H1 (cell line): ENCODE results near the gene DBNDD1. TPM values are rescaled to one million over a fixed set of nuclear protein-coding genes. Genes with fewer than 3 reads are reported as not detected.

Experiments
- CTCF ChIA-PET: fragments of 300-600 bp; sonication (Branson Sonifier 250); formaldehyde crosslinking; loops from one replicate; lab custom pipeline; 2021; ENCODE audit not compliant: partially characterized antibody; lab: Charles Lee
- POLR2A ChIA-PET: fragments of 300-600 bp; sonication (Branson Sonifier 250); formaldehyde crosslinking; loops from one replicate; lab custom pipeline; 2021; ENCODE audit warnings: inconsistent platforms; ENCODE audit not compliant: partially characterized antibody; lab: Charles Lee
- DNase-seq, 2 experiments: peaks; one replicate each; pipeline versions ENCODE4 v3.0.0 to v3.0.0-alpha.2; 2010 to 2022; ENCODE audit warnings: low spot score in 2 of 2, low read depth in 1 of 2, mixed read lengths in 1 of 2
- FAIRE-seq: peaks from 2 replicates; lab custom pipeline; 2011; peaks lifted over from hg19 to GRCh38; lab: Jason Lieb, UNC
- H2AFZ ChIP-seq: 2 replicates; pipeline ENCODE4 v1.8.1; 2012; ENCODE audit warnings: low read length, inconsistent platforms
- H2AK5ac ChIP-seq: 2 replicates; pipeline ENCODE4 v1.6.1; 2013; ENCODE audit warnings: low read depth, low read length
- H2BK120ac ChIP-seq: replicated peaks from 2 replicates; pipeline ENCODE3; 2013; ENCODE audit warnings: low read depth, low read length, inconsistent platforms
- H2BK12ac ChIP-seq: 2 replicates; pipeline ENCODE4 v1.6.1; 2013; ENCODE audit warnings: low read depth, low read length
- H2BK15ac ChIP-seq: 2 replicates; pipeline ENCODE4 v1.6.1; 2013; ENCODE audit warnings: low read length
- H2BK20ac ChIP-seq: 2 replicates; pipeline ENCODE4 v1.6.1; 2013; ENCODE audit warnings: low read length
- H2BK5ac ChIP-seq: 2 replicates; pipeline ENCODE4 v1.6.1; 2013; ENCODE audit warnings: low read depth, low read length
- H3K14ac ChIP-seq: 2 replicates; pipeline ENCODE4 v1.6.1; 2013; ENCODE audit warnings: inconsistent platforms; ENCODE audit not compliant: insufficient read length
- H3K18ac ChIP-seq: 2 replicates; pipeline ENCODE4 v1.6.1; 2013; ENCODE audit warnings: low read length; ENCODE audit errors: extremely low read depth
- H3K23ac ChIP-seq: 2 replicates; pipeline ENCODE4 v1.6.1; 2013; ENCODE audit warnings: inconsistent platforms; ENCODE audit not compliant: insufficient read length
- H3K23me2 ChIP-seq: 2 replicates; pipeline ENCODE4 v1.6.1; 2013; ENCODE audit warnings: low read depth, low read length
- H3K27ac ChIP-seq: 2 replicates; pipeline ENCODE4 v1.6.1; 2011; ENCODE audit warnings: low read depth, low read length, inconsistent platforms
- H3K27me3 ChIP-seq, 4 experiments: replicated peaks in 1 of 4; 1 replicate in 1 of 4; 2 replicates in 3 of 4; pipeline versions ENCODE4 v1.6.1 to v1.8.1; 2011 to 2013; ENCODE audit warnings: low read length in 3 of 4, mild to moderate bottlenecking in 3 of 4, inconsistent platforms in 2 of 4, mixed read lengths in 2 of 4, moderate library complexity in 1 of 4; ENCODE audit not compliant: control insufficient read depth in 3 of 4, insufficient read depth in 3 of 4; ENCODE audit errors: extremely low read depth in 1 of 4
- H3K36me3 ChIP-seq, 4 experiments: 2 replicates each; pipeline versions ENCODE4 v1.6.1 to v1.8.1; 2011 to 2013; ENCODE audit warnings: mild to moderate bottlenecking in 4 of 4, low read length in 3 of 4, moderate library complexity in 2 of 4, control low read depth in 1 of 4, inconsistent platforms in 1 of 4; ENCODE audit not compliant: insufficient read depth in 4 of 4, control insufficient read depth in 2 of 4
- H3K4ac ChIP-seq: replicated peaks from 2 replicates; pipeline ENCODE3; 2013; ENCODE audit warnings: low read length, low read depth, mixed read lengths, inconsistent platforms; ENCODE audit not compliant: insufficient read length
- H3K4me1 ChIP-seq, 4 experiments: replicated peaks in 1 of 4; 1 replicate in 1 of 4; 2 replicates in 3 of 4; pipeline versions ENCODE4 v1.6.1 to v1.8.1; 2011 to 2013; ENCODE audit warnings: low read length in 3 of 4, inconsistent platforms in 2 of 4, mixed read lengths in 1 of 4; ENCODE audit not compliant: insufficient read depth in 4 of 4, control insufficient read depth in 3 of 4
- H3K4me2 ChIP-seq, 2 experiments: 2 replicates each; pipeline versions ENCODE4 v1.6.1 to v1.8.1; 2011 to 2013; ENCODE audit warnings: low read depth in 2 of 2, low read length in 2 of 2, control low read depth in 1 of 2, inconsistent platforms in 1 of 2, mild to moderate bottlenecking in 1 of 2; ENCODE audit not compliant: insufficient read depth in 1 of 2
- H3K4me3 ChIP-seq, 4 experiments: fragments of 200-600, 300-600 bp in 1 of 4; sonication (generic), shearing (Covaris generic), sonication (Bioruptor Twin) in 1 of 4; 2 replicates each; pipeline versions ENCODE4 v1.5.1 to v1.8.1; 2011 to 2016; ENCODE audit warnings: low read length in 4 of 4, low read depth in 3 of 4, control low read depth in 2 of 4, inconsistent platforms in 2 of 4, mild to moderate bottlenecking in 2 of 4, mixed read lengths in 1 of 4, moderate library complexity in 1 of 4; ENCODE audit not compliant: insufficient read depth in 2 of 4; ENCODE audit errors: extremely low read depth in 1 of 4
- H3K56ac ChIP-seq: replicated peaks from 2 replicates; pipeline ENCODE3; 2013; ENCODE audit warnings: low read depth, mild to moderate bottlenecking, mixed read lengths, low read length, inconsistent platforms; ENCODE audit not compliant: insufficient read length
- H3K79me1 ChIP-seq: 2 replicates; pipeline ENCODE4 v1.6.1; 2013; ENCODE audit warnings: low read depth, low read length, control low read depth
- H3K79me2 ChIP-seq, 2 experiments: 2 replicates each; pipeline versions ENCODE4 v1.6.1 to v1.8.1; 2012 to 2013; ENCODE audit warnings: low read length in 2 of 2, mild to moderate bottlenecking in 2 of 2, inconsistent platforms in 1 of 2; ENCODE audit not compliant: insufficient read depth in 2 of 2, control insufficient read depth in 1 of 2
- H3K9ac ChIP-seq, 4 experiments: replicated peaks in 1 of 4; 1 replicate in 1 of 4; 2 replicates in 3 of 4; pipeline versions ENCODE4 v1.6.1 to v1.8.1; 2011 to 2013; ENCODE audit warnings: low read depth in 3 of 4, low read length in 3 of 4, control low read depth in 2 of 4, mild to moderate bottlenecking in 2 of 4, moderate library complexity in 2 of 4, inconsistent platforms in 1 of 4; ENCODE audit errors: extremely low read depth in 1 of 4
- H3K9me3 ChIP-seq, 2 experiments: 2 replicates each; pipeline versions ENCODE4 v1.6.1 to v1.8.1; 2012 to 2013; ENCODE audit warnings: mild to moderate bottlenecking in 2 of 2, moderate library complexity in 2 of 2, control low read depth in 1 of 2, inconsistent platforms in 1 of 2, low read depth in 1 of 2, low read length in 1 of 2, mixed read lengths in 1 of 2; ENCODE audit not compliant: insufficient read depth in 2 of 2
- H4K20me1 ChIP-seq, 2 experiments: replicated peaks in 1 of 2; 2 replicates each; pipeline versions ENCODE3 to v1.8.1; 2011 to 2013; ENCODE audit warnings: inconsistent platforms in 2 of 2, low read length in 2 of 2, mild to moderate bottlenecking in 1 of 2; ENCODE audit not compliant: insufficient read depth in 2 of 2, control insufficient read depth in 1 of 2
- H4K5ac ChIP-seq: 2 replicates; pipeline ENCODE4 v1.6.1; 2013; ENCODE audit warnings: low read length, low read depth, mixed read lengths, inconsistent platforms; ENCODE audit not compliant: insufficient read length
- H4K8ac ChIP-seq: 2 replicates; pipeline ENCODE4 v1.8.0; 2013; ENCODE audit warnings: mild to moderate bottlenecking, moderate library complexity, low read length, inconsistent platforms; ENCODE audit not compliant: insufficient read depth; ENCODE audit errors: extremely low read depth
- H4K91ac ChIP-seq: replicated peaks from 2 replicates; pipeline ENCODE3; 2013; ENCODE audit warnings: low read length, mixed read lengths, inconsistent platforms; ENCODE audit not compliant: insufficient read length
- ASH2L ChIP-seq: fragments of 200-600, 300-600 bp; sonication (generic); IDR thresholded peaks from one replicate; pipeline ENCODE4 v1.7.1; 2017; ENCODE audit warnings: low read length
- BACH1 ChIP-seq: IDR thresholded peaks from 2 replicates; pipeline ENCODE4 v1.6.1; 2012; ENCODE audit warnings: low read length, improper control_type of control experiment
- BCL11A ChIP-seq, 2 experiments: IDR thresholded peaks; one replicate each; pipeline ENCODE4 v1.6.1; 2011; ENCODE audit warnings: low read depth in 2 of 2, low read length in 2 of 2, mild to moderate bottlenecking in 2 of 2
- CBX8 ChIP-seq: fragments of 300-800, 300-1000 bp; sonication (generic); IDR thresholded peaks from 2 replicates; pipeline ENCODE4 v1.7.1; 2016; ENCODE audit warnings: low read depth, low read length, borderline replicate concordance
- JUND ChIP-seq: IDR thresholded peaks from 2 replicates; pipeline ENCODE4 v1.6.1; 2011; ENCODE audit warnings: mild to moderate bottlenecking, improper control_type of control experiment, low read length
- PHF8 ChIP-seq: fragments of 200-600 bp; sonication (generic); conservative IDR thresholded peaks from 2 replicates; pipeline ENCODE4 v1.7.1; 2012; ENCODE audit warnings: low read depth, mild to moderate bottlenecking, inconsistent platforms, low read length, moderate library complexity
- RNF2 ChIP-seq: fragments of 200-900, 300-1000 bp; sonication (generic); IDR thresholded peaks from 2 replicates; pipeline ENCODE4 v1.7.1; 2016; ENCODE audit warnings: borderline replicate concordance, low read depth, mild to moderate bottlenecking, antibody characterized with exemption, low read length; ENCODE audit not compliant: poor library complexity, severe bottlenecking; ENCODE audit errors: missing control alignments
- TBP ChIP-seq: IDR thresholded peaks from 2 replicates; pipeline ENCODE4 v1.6.1; 2011; ENCODE audit warnings: low read depth, low read length, improper control_type of control experiment
- WGBS, 2 experiments: shearing (Covaris generic) in 1 of 2; methylation state at CpG; one replicate each; pipeline versions ENCODE4 v1.1.6 to v1.1.7; 2013 to 2015; ENCODE audit warnings: low lambda C conversion rate in 2 of 2, mixed read lengths in 2 of 2, inconsistent platforms in 1 of 2, low coverage in 1 of 2, missing lambda C conversion rate in 1 of 2; ENCODE audit not compliant: insufficient replicate concordance in 2 of 2, insufficient coverage in 1 of 2, insufficient read length in 1 of 2; ENCODE audit errors: extremely low coverage in 1 of 2, missing lambda C conversion rate in 1 of 2; 5-methylcytosine and 5-hydroxymethylcytosine counted together
- polyA plus RNA-seq, 7 experiments: library from polyadenylated mRNA; depleted of rRNA in 3 of 7; stranded (reverse) in 5 of 7; unstranded in 2 of 7; fragments of >200 nt in 5 of 7; fragments of 200-250 nt in 2 of 7; gene quantifications; 1 replicate in 5 of 7; 2 replicates in 1 of 7; 4 replicates in 1 of 7; pipeline versions ENCODE4 v1.2.1 to v1.2.3, GENCODE V29; 2011 to 2013; ENCODE audit warnings: missing spikeins in 2 of 7, mixed read lengths in 2 of 7
- total RNA-seq: library from RNA; stranded (reverse); fragmentation: NEBNext Ultra II Directional; extraction: Animal tissue kit (Norgen Biotek cat#: 25700); gene quantifications from 2 replicates; pipeline ENCODE4 v1.2.1, GENCODE V29; 2021

The DBNDD1 gene
- total and polyA plus RNA-seq, 2 of the 8 experiments (the other 6 are each of a cell fraction or from before 2014, with no cell fraction given) = 69.9 to 92.6 TPM

- Histone ChIP-seq H4K91ac (no peak overlapping the region), H3K79me1 (peaks cover 6% of the 10 kb centered on the region), H3K9me3 (no peaks in the 10 kb centered on the region), H4K8ac (peak overlapping the region; percentile 5; the same call in 1 of the 2 replicates), H3K4ac (no peak overlapping the region), H3K4me2 (no peak overlapping the region), H2BK5ac (no peak overlapping the region), H3K4me3 (no peak overlapping the region)
- FAIRE-seq = no peak
- CTCF ChIA-PET = interaction anchor here (1.5 kb wide), 2 partner anchors 12 to 24 kb away, joined by 3 to 4 read pairs; no protein-coding TSS in a partner anchor
- TF ChIP-seq TBP = no peak
- TF ChIP-seq JUND = no peak
- TF ChIP-seq CBX8 = no peak
- TF ChIP-seq ASH2L = no peak
- TF ChIP-seq RNF2 = no peak
- TF ChIP-seq PHF8 = no peak
- no peak for TF ChIP-seq BCL11A (IDR thresholded peaks at IDR 0.05; ENCODE audit: low read depth in 2 of 2, low read length in 2 of 2)
- no peak for TF ChIP-seq BACH1
- TF ChIP-seq, all 59 proteins: peak for 0
- no peak overlapping the region for H2AK5ac ChIP-seq
- peaks cover 5 to 28% of the 10 kb centered on the region in 2 experiments for H4K20me1 ChIP-seq
- POLR2A ChIA-PET = interaction anchor here (1.1 to 12.1 kb wide), 4 partner anchors 8 to 39 kb away, joined by 3 to 81 read pairs (median 7); no protein-coding TSS in a partner anchor
- H3K14ac ChIP-seq = no peak overlapping the region
- no peak overlapping the region for H3K27ac ChIP-seq
- DNase-seq = no peak
- peaks cover 0 to 5% of the 10 kb centered on the region in 2 experiments; a peak in 2 of 4 replicates for H3K79me2 ChIP-seq
- H2BK20ac ChIP-seq = no peak overlapping the region
- 95% methylated on average over 11 of the region's 12 CpGs; no CpG with 5 or more reads in 1 of the 2 experiments for WGBS, 2 experiments
- no peak overlapping the region for H3K56ac ChIP-seq
- no peak overlapping the region for H3K23ac ChIP-seq
- H2BK12ac ChIP-seq = 0 out of 2 replicates have a peak overlapping the region, but pooled peaks have one; percentile 27
- peaks cover 0 to 9% (median 4%) of the 10 kb centered on the region in 4 experiments; a peak in 4 of 8 replicates for H3K36me3 ChIP-seq
- H2BK15ac ChIP-seq = no peak overlapping the region
- no peak overlapping the region for H3K9ac ChIP-seq
- peaks cover 0 to 4% (median under 1%) of the 10 kb centered on the region in 4 experiments; a peak in 2 of 7 replicates for H3K4me1 ChIP-seq
- H2AFZ ChIP-seq = no peak overlapping the region
- no peak overlapping the region for H4K5ac ChIP-seq
- no peaks in the 10 kb centered on the region for H3K27me3 ChIP-seq
- H3K18ac ChIP-seq = no peak overlapping the region
- H2BK120ac ChIP-seq = no peak overlapping the region
- H3K23me2 ChIP-seq = no peaks in the 10 kb centered on the region
Measured at GRCh38 chr16:90011908-90012501, 7.3 kb downstream of the DBNDD1 start.
